Fibroblast of skin of left quadriceps (primary cell): Measurements from ENCODE around the gene PRDX5.

Experiments used
- DNase-seq, 2 experiments: peaks; one replicate each; pipeline ENCODE4 v3.0.0-alpha.2; 2013; ENCODE audit warnings: low read depth in 2 of 2

PRDX5 gene

DNA sequence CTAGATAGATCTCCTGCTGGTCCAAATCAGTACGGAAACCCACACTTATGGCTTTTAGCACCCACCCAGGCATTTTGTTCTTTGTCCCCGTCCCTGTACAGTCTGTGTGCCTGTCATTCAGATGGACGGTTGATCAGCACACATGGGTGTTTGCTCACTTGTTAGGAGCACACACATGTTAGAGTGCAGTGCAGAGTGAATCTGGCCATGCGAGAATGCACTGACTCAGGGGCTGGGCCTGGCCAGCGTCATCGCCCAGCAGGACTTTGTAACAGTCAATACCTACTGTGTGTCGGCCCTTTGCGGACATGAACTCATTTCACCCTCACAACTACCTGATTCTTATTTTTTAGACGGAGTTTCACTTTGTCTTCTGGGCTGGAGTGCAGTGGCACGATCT is 44.4 kb downstream of the PRDX5 start:
- DNase-seq = no peak

DNA sequence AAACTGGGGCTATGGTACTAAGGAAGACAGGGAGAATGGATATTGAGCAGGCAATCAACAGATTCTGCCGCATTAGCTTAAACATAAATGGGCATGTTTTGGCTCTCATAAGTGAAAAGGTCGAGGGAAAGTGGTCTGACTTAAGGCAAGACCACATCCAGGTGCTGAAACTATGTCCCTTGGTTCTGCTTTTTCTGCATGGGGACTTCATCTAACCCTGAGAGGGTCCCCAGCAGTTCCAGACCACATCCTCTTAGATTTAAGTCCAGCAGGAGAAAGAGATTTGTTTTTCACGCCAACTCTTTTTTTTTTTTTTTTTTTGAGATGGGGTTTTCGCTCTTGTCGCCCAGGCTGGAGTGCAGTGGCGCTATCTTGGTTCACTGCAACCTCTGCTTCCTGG is 46.5 kb downstream of the PRDX5 start:
- DNase-seq = no peak

GRCh38 chr11:64364911-64365310 is 47.0 kb downstream of the PRDX5 start:
- no peak for DNase-seq

GRCh38 chr11:64366751-64367150 is 48.8 kb downstream of the PRDX5 start:
- DNase-seq = no peak

DNA sequence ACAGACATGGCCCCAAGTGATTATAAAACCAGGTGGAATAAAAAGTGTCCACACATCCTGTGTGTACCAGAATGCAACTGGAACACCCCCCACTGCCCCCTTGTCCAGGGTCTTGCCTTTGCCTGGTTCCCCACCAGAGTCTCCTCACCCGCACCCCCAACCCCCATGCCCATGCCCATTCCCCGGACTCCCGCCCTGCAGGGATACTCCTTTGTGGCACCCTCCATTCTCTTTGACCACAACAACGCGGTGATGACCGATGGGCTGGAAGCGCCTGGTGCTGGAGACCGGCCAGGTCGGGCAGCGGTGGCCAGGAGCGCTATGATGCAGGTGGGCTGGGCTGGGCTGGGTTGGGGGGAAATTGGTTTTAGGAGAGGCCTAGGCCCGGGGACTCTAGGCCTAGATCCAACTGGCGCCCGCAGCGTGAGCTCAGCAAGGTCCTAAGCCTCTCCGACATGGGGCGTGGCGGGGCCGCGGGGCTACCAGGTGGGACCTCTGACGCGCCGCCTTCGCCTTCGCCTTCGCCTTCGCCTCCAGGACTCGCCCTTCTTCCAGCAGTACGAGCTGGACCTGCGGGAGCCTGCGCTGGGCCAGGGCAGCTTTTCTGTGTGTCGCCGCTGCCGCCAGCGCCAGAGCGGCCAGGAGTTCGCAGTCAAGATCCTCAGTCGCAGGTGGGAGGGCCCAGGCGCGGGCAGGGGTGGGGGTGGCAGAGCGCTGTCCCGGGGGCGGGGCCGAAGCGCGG is 50.2 kb downstream of the PRDX5 start:
- no peak for DNase-seq

DNA sequence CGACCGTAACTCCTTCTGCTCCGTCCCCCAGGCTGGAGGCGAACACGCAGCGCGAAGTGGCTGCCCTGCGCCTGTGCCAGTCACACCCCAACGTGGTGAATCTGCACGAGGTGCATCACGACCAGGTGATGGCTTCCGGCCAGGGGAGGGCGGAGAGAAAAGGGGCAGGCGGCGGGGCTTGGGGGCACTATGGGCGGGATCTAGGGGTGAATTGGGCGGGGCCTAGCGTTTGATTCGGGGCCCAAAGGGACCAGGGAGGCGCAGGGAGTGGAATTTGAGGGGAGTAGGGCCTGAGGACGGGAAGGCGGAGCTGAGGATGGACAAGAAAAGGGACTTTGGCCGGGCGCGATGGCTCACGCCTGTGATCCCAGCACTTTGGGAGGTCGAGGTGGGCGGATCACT is 50.8 kb downstream of the PRDX5 start:
- DNase-seq = no peak

- DNase-seq = no peak
Measured at GRCh38 chr11:64369440-64370421, 51.8 kb downstream of the PRDX5 start.

- no peak for DNase-seq
Measured at GRCh38 chr11:64371201-64371600, 53.3 kb downstream of the PRDX5 start.
